H4 (cell line): Measurements from ENCODE around the gene PDE7B. TPM values are rescaled to one million over a fixed set of nuclear protein-coding genes. Genes with fewer than 3 reads are reported as not detected.

Source experiments
- DNase-seq: peaks from one replicate; pipeline ENCODE4 v3.0.0-alpha.2; 2015; ENCODE audit warnings: low spot score
- total RNA-seq: library from RNA; depleted of rRNA; stranded (reverse); fragments of >200 nt; shearing (Covaris generic); gene quantifications from 2 replicates; pipeline ENCODE4 v1.2.3, GENCODE V29; 2014

The PDE7B gene
- total RNA-seq, 1 experiment from 2014 or later = 1.7 TPM

DNA sequence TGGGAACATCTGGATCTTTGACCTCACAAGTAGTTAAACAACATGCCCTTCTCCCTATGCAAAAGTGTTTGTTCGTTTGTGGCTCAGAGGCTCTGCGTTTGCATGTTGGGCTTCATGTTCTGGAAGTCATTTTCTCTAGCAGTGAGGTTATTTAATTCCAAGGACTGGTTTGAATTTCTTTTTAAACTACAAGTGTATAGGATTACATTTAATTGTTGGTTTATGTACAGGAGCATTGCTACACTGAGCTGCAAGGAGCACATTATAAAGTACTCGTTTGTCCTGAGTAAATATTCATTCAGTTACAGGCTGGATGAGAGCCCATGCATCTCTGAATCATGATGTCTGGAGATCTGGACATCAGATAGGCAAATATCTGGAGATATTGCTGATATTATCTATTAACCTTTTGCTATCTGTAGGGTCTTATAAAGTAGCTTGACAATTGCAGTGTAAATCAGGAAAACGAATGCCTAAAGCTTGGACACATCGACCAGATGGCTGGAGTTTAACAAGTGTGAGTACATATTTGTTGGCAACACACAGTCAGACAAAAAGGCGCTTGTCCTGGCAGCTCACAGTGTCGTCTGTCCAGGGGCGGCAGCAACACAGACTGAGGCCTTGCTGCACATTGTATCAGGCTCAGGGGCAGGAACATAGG, 84.6 kb downstream of the PDE7B start:
- DNase-seq = peak; percentile 58

DNA sequence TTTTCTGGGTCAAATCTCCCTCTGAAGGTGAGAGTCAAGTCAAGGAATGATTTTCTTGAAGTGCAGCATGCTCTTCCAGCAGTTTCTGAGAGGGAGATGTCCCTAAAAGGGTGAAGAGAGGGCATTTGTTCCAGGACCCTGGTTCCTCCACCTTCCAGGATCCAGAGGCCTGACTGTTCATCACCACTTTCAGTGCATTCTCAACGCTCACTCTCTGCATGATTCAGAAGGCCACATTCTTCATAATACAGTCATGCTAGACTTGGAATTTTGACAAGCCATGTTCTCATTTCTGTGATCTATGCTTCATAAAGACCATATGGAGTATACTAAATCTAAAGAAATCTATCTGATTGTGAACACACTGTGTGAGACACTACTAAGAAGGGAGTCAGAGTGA, 85.1 kb downstream of the PDE7B start:
- peak; percentile 17 for DNase-seq

DNA sequence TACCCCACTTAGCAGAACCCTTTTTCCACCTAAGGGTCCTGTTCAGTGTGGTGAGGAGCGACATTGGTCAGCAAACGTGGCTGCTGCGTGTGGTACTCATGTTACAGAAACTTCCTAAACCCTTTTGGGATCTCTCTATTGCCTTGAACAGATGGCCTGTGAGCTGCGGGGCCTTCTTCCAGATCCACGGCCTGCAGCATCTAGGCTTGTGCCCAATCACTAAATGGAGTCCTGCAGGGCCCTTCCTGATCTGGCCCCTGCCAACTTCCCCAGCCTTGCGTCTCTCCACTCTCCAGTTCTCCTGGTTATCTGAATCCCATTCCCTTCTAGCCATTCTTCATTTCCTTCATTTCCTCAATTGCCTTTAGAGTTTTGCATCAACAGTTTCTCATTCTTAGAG, 85.6 kb downstream of the PDE7B start:
- DNase-seq = no peak

DNA sequence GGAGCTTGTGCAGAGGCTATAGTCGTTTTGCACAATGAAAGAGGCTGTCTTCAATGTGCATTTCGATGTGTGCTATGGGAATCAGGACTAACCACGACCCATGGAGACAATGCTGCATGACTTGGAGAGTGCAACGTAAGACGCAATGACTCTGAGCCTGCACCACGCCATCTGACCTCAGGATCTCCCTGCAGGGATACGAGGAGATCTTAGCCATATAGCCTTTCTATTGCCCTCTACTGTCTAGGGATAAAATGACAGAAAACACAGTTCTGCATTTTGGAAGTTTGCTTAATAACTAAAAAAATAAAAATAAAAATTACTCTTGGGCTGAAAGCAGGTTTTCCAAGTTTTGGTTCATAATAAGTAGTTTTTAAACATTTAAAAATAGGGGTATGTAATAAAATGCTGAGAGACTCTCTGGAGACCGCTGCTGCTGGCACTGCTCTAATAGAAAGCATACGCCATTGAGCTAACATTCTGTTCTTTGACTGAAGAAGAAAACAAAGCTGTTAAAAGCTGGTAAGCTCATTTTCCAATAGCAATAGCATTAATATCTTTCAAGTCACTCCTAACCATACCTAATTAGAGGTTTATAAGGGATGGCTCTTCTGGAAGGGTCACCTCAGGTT, 87.2 kb downstream of the PDE7B start:
- DNase-seq = peak; percentile 30

DNA sequence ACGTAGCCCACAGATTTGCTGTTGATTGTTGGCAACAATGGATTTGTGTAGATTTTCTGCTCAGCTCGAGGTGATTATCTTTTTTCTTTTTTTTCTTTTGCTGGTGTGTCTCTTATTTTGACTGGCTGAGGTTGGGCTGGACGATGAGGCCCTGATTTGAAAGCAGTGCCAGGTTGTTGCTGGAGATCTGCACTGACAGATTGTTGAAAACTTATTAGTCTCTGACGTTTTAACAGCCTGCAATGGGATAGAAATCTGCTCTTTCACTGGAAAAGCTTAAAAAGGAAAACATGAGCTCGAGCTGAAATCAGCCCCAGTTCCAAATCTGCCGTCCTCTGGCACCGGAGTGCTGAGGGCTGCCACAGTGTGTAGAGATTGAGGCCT, 87.7 kb downstream of the PDE7B start:
- DNase-seq = no peak

DNA sequence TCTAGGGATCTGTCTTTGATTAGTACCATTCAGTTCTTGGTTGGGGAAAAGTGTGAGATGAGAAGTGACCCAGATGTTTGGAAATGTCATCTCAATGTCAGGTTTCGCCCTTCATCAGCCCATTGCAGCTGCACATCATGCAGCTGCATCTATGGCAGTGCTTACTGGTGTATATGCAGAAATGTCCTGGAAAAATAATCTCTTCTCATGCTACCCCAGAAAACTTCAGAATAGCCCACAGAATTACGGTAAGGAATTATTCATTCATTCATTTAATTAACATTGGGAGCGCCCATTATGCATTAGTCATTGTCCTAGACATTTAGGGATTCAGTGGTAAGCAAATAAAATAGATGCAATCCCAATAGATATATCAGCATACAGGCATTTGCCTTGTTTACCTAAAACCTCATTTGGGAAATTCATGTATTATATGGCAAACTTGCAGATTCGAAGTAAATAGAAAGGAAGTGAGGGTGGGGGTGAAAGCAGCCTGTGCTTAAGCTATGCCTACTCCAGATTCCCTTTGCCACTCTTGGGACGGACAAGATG, 89.2 kb downstream of the PDE7B start:
- DNase-seq = no peak

DNA sequence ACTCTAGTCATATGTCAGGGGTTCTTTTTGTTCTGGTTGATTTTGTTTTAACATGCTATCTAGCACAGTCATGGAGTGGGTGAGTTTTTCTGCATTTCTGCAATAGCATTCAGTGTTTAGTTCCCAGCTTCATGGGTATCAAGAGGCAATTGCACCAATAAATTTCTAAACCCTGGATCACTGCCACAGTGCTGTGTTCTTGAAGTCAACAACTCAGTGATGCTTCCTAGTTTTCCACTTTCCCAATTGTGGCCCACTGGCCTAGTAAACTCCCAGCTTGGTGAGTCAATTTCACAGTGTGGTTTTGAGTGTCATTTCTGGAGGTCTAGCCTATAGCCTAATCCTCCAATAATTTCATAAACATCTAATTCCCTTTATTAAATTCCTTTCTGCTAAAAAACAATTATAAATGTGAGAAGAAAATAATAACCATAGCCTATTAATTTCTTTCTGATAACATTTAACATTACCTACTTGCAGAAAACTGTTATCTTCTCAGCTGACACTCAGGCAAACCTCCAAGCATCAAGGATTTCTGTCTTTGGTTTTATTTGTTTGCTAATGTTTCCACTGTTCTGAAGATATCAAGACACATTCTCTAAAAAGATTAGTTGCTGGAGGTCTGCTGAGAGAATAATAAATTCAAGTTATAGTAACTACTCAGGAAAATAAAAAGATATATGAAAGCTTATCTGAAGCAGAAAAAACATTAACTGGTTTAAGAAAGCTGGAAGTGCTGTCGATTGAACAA, 89.9 kb downstream of the PDE7B start:
- no peak for DNase-seq

DNA sequence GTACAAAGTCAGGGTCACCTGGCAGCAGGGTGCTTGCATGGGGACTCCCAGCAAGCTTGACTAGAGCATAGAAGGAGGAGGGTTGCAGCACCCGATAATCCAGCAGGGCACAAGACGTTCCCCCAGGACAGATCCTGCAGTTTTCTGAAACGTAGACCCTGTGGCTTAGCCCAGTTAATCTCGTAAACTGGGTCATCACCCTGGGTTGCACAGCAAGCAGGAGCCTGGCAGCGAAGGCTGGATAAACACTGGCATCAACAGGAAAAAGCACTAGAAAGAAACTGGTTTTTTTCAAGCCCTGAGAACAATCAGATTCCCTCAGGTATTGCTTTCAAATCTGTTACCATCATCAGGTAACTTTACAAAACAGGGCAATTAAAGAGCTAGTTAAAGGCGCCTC, 92.6 kb downstream of the PDE7B start:
- no peak for DNase-seq

DNA sequence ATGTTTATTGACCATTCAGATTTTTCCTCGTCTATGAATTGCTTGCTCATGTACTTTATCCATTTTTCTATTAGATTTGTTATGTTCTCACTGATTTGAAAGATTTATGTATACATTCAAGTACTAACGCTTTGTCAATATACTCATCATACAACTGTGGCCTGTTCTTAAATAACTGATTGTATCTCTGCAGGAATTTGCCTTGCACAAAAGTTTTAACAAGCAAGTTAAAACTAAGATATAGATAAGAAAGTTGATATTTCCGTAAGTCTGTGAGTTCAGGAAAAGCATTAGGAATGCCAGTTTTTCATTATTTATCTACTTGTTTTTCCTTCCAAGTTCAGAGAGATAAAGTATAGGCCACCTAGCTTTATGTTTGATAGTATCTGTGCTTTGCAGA, 95.2 kb downstream of the PDE7B start:
- DNase-seq = no peak

DNA sequence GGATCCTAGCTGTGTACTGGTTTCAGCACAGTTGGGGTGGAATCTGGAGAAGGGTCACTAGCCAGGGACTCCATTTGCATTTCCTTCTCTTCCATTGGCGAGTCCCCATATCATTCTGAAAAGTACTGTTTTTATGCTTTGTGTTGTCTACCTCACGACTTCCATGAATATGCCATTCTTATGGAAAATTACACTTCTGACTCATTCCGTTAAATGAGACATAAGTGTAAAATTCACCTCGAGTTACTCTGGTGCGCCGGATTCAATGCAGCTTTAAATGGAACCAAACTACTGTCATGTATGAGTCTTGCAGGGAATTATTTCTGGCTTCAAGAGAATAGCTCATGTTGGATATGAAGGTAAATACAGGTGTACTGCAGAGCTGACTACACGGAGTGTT, 99.2 kb downstream of the PDE7B start:
- DNase-seq = no peak

DNA sequence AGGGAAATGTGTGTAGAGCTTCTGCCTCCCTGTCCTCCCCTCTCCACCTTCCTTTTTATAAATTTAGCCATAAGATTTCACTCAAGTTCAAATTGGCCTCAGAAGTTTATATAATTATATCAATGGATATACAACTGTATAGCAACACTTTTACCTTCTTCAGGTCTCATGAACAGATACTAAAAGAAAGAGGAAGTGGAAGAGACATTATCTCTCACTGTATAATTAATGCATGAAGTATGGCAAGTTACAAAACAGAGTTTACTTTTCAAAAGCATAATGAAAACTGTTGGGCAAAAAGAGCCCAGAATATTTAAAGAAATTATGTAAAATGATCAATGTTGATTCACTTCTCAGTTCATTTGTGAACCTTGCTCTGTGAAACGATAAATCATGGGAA, 99.7 kb downstream of the PDE7B start:
- no peak for DNase-seq

DNA sequence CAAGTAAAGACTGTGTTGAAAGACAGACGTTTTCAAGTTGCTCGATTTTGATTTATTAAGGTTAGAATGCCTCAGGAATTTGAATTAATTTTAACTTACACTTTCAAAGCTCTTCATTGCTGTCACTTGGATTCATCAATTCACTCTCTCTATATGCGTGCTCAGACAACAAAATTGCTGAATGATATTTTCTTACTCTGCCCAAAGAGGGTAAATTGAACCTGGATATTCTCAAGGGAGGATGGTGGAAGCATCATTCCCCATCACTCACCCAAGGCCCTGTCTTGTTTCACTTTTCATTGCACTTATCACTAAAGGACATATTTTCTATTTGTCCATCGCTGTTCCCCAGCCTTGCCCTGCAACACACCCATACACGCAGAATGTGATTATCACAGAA, 102.3 kb downstream of the PDE7B start:
- no peak for DNase-seq

DNA sequence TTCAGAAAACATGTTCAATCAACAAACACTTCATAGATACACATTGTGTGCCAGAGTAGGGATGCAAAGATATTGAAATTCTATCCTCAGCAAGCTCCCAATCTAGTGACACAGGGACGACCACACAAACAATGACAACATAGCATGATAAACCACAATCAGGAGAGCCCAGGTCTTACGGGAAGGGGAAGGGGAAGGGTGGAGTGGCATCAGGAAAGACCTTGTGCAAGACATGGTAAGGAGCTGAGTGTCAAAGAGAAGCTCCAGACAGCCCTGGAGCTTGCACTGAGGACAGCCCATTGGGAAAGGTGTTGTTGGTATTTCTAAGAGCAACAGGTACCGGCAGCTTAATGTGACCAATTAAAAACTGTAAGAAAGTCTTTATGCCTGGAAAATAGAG, 103.6 kb downstream of the PDE7B start:
- no peak for DNase-seq

DNA sequence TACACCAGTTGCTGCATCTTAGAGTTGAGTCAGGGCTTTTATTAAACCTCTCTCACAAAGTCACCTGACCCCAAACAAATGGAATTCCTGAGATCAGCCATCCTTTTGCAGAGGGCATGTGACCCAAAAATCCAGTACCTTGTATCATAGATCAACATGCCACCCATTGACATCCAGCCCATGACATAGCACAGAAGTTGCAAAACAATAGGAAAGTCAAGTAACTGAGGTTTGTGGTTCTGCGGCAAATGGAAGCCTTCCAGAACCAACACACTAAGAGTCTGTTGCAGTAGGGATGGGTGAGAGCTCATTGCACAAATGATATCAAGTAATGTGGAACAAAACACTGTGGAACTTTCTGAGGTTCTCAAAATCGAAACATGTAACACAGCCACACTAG, 111.2 kb downstream of the PDE7B start:
- DNase-seq = peak; percentile 78

DNA sequence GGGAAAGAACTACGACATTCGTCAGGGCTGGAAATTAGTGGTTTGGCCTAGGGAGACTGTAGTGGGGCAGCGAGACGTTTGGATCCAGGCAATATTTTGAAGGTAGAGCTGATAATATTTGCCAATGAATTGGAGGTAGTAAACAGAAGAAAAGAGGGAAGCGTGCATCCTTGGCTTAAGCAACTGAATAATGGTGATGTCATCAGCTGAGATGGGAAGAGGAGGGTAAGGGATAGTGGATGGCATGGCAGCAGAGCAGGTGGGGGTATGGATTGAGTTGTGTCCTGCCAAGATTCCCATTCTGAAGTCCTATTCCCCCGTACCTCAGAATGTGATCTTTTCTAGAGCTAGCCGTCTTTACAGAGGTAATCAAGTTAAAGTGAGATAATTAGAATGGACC, 119.2 kb downstream of the PDE7B start:
- no peak for DNase-seq

DNA sequence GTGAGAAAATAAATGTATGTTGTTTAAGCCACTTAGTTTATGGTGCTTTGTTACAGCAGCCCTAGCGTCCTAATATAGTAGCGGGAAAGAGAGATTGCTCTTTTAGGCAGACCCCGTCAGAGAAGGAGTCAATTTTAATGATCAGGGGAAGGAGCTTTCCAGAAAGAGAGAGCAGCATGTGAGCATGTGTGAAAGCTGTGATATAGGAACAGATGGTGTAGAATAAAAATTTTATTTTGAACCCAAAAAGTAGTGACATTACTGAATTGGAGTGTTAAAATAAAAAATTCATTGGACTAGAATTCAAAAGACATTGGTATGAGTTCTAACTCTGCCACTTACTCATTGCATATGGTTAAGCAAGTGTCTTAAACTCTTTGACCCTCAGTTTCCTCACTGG, 119.8 kb downstream of the PDE7B start:
- DNase-seq = no peak

DNA sequence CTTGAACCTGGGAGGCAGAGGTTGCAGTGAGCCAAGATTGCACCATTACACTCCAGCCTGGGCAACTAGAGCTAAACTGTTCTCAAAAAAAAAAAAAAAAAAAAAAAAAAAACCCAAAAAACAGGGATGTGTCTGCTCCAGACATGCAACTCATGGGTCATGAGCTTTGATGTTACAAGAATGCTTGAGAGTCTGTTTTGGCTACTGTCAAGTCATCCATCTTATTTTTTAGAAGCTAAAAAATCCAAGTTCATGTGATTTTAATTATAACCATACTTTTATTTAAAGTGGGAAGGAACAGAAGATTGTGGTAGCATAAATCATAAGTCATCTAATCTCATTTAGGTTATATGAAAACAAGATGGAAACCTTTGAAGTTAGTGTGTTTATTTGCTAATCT, 120.6 kb downstream of the PDE7B start:
- DNase-seq = no peak

DNA sequence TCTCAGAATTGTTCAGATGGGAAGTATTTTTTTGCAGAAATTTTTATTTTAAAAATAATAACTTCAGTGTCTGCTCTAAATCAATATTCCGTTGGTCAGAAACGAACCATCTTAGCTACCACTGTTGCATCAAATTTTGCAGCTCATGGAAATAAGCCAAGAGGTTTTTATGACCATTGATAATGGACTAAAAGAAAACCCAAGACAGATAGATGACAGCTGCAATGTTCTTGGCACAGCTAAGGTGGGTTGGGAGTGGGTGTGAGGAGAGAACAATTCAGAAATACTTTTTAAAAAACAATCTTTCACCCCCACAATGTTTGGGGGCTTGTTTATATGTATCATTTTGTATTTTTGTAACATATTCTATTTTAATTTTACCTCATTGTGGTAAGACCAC, 121.1 kb downstream of the PDE7B start:
- no peak for DNase-seq

DNA sequence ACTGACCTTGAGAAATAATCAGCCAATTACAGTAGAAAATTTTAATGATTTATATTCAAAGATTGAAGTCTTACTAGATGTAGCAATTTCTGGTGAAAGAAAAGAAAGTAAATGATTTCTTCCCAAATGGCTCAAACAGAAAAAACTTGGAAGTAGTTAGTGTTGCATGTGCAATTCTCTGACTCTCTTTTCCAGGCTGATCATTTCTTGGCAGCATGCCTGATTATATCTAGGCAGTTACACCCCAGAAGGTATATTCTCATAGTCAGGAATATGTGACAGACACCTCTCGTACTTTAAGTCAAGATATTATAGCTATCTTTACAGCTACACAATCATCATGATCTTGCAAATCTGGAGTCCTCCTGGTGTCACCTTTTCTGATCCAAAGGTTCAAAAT, 122.9 kb downstream of the PDE7B start:
- DNase-seq = no peak

DNA sequence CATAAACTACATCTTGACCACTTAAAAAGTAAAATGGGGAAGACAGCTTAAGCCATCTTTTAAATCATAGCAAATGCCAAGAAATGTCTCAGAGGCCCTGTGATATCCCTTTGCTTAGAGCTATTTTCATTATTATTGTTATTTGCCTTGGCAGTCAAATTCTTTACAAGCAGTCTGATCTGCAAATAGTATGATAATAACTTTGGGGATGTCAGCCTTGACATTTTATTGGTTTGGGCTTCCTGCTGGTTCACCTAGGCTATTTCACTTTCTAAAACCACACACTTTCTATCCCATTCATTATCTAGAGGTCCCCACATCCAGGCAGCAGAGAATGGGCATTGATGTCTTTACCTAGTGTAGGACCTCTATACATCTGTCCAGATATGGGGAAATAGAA, 125.1 kb downstream of the PDE7B start:
- no peak for DNase-seq

DNA sequence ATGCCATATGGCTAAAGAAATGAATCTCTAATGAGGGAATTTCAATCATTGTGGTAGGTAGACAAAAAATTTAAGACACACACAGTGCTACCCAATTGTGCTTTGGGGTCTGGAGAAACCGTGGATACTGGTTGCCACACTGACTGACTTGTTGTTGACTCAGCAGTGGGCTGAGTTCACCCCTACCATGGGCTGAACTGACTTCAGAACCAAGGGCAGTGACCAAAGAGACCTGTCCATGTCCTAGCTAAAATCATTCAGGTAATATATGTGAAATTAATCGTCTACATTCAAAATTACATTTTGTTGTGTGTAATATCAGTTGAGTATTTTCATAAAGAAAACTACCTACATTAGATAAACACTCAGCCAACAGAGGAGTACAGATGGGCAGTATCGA, 131.6 kb downstream of the PDE7B start:
- no peak for DNase-seq

DNA sequence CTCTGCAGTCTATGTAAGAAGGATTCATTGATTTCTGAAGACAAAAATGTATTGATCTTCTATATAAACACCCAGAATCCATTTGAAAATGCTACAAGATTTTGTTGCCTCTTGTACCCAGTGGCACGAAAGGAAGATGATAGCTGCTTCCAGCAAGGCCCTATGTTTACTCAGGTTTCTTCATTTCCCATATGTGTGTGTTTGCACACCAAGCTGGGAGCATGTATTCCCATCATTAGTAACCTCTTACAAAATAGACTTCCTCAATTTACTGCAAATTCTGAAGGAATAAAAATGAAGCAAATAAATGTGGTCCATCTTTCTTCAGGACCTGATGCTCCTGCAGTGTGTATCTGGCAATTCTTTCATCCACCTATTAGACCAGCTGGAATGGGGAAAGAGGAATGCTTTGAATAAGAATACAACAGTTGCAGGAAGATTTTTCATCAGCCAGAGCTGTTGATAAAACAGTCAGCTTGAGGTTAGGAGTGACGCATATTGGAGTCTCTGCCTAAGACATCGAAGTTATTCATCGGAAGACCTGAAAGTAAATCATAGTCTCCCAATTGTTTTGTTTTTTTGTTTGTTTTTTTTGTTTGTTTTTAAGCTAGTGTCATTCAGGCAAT, 132.3 kb downstream of the PDE7B start:
- no peak for DNase-seq

DNA sequence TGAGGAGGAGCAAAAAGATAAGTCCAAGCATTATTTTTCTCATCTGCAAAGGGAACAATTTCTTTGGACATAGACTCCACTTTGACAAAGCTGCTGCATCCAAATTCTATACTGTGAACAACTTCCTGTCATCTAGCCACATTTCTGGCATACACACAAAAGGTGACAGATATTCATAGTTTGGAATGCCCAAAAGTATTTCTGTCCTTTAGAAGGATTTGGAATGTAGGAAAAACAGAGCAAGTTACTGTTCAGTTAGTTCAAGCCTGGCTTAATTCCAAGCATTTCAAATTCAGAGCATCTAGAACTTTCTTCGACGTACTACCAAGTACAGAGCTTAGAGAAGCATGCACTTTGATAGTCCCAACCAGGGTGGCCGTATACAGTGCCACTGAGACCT, 134.0 kb downstream of the PDE7B start:
- DNase-seq = no peak
